GM21528 (cell line): Measurements from ENCODE around the gene HS6ST2.
A peak's percentile ranks its signal among the peaks of the same experiment; 100 is the strongest.

Experiments
- ATAC-seq: cut with Tn5 transposase; IDR thresholded peaks from one replicate; pipeline ENCODE4 v1.9.1; 2021; ENCODE audit warnings: mild to moderate bottlenecking, moderate library complexity; ENCODE audit not compliant: unreplicated experiment, low FRiP score

The HS6ST2 gene

DNA sequence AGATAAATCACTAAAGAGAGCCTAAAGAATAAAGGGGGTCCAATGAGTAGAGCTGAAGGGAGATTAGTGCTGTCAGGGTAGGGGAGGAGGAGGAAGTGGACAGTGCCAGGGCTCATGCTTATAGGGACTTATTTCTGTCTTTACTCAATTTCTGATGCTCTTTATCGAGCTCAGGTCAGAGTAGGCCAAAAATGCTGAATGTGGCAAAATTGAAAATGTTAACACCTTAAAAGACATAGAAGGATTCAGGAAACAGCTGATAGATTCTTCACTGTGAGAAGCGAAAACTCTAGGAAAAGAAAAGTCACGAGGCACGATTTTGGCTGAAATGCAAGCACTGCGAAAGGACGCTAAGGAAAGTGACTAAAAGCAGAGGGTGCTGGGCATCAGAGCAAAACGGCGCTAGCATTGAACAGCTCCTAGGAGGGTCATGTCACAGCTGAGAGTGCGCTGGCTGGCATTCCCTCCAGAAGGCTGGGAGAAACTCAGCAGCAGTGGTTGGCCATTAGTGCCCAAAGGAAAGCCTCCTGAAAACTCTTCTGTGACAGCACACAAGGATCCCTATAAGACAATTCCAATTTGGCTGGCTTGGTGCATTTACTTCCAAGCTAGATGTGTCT is 150.9 kb downstream of the HS6ST2 start:
- no peak for ATAC-seq

DNA sequence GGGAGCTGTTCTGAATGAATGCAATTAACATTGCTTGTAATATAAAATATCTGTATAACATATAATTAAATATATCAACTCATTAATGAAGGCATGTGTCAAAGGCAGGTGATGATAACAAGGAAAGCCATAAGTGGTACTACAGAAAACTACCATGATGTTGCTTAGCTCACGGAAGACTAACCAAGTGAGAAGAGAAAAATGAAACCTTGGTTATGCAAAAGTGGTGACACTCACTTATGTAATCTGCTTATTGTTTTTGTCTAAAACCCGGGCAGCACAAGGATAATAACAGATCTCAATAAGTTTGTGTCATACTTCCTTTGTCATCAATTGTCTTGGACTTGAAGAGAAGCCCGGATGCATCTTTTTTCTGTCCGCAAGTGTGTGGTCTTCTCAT is 156.4 kb downstream of the HS6ST2 start:
- ATAC-seq: no peak

DNA sequence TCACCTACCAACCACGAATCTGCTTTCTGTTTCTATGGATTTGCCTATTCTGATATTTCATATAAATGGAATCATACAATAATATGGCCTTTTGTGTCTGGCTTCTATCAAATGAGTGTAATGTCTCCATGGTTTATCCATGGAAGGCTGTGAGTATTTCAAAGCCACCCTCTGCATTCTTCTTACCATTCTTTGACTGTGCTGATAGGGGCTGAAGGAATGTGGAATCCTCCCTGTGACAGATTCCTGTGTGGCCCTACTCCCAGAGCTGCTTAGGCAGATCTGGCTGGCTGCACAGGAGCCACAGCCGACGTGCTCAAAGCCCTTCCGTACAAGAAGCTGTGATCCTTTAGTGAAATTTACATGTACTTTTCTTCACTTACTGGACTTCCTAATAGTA is 163.2 kb downstream of the HS6ST2 start:
- no peak for ATAC-seq

DNA sequence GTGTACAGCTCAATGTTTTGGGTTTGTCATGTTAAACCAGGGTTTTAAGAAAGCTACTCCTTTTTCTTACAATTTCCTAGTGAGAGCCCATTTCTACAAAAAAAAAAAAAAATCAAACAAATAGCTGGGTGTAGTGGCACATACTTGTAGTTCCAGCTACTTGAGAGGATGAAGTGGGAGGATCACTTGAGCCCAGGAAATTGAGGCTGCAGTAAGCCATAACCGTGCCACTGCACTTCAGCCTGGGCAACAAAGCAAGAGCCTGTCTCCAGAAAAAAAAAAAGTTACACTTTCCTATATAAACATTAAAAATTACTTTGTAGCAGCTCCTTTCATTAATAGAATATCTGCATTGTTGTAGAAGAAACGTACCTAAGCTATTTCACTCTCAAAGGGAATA is 166.7 kb downstream of the HS6ST2 start:
- ATAC-seq: no peak

DNA sequence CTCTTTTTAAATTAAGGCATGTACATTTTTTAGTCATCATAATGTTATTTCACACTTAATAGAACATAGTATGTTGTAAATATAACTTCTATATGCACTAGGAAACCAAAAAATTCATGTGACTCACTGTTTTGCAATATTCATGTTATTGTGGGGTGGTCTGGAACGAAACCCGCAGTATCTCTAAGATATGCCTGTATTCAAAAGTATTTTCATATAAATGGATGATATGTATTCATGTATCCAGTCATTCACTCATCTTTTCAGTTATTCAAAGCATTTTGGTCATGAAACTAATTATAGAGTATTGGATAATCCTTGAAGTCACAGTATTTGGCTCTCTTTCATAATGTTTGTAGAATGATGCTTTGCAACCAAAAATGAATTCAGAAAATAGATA is 168.1 kb downstream of the HS6ST2 start:
- ATAC-seq: no peak

DNA sequence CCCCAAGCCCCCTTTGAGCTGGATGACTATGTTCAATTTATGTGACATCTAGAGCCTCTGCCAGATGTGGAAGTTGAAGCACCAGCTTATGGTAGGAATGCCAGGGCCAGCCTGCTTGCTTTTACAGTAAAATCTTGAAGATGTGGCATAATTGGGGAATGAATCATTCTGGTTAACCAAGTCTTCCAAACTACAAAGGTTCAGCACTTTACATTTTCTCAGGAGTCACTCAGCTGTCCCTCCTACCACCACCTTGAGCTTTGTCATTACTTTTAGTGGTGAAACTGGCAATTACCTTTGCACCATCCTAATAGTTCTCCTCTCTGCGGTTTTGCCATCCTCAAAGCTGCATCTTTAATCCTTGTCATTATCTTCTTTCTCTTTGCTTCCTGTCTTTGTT is 172.2 kb downstream of the HS6ST2 start:
- ATAC-seq: no peak

DNA sequence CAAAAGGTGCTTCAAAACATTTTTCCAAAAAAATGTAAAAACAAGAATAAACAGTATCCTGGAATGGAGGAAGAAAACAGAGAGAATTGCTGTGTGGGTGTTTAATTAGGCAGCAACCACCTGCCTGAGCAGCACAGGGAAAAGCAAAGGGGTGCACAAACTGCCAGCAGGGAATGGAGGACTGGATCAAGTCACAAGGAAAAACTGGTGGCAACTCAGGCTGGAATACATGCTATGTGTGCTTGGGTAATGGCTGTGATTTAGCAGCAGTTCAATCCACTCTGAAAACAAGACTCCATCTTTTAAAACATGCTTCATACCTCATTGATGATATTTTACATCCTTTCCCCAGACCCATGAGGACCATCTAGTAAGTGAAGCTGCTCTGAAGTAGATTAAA is 179.5 kb downstream of the HS6ST2 start:
- no peak for ATAC-seq

DNA sequence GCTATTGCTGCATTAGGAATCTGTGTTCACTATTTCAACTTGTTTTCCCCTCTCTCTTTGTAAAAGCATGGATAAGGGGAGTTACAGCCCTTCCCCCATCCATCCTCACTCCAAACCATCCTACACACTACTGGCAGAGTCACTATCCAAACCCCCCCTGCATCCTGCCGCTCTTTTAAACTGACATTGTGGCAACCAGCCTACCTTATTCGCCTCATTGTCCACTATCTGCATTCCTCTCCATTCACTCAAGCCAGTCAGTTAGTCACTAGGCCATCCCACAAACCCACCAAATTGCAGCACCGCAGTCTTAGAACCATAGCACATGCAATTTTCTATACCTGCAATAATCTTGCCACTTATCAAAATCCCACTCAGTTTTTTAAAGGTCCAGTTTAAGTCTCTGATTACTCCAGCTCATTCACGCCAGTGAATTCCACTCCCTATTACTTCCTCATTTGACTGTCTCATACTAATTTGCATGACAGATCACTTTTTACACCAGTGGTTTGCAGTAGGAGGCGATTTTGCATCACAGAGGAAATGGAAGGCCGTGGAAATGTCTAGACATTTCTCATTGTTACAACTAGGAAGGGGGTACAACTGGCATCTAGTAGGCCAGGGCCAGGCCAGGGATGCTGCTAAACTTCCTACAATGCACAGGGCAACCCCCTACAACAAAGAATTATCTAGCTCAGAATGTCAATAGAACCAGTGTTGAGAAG is 181.8 kb downstream of the HS6ST2 start:
- peak; percentile 50 for ATAC-seq

DNA sequence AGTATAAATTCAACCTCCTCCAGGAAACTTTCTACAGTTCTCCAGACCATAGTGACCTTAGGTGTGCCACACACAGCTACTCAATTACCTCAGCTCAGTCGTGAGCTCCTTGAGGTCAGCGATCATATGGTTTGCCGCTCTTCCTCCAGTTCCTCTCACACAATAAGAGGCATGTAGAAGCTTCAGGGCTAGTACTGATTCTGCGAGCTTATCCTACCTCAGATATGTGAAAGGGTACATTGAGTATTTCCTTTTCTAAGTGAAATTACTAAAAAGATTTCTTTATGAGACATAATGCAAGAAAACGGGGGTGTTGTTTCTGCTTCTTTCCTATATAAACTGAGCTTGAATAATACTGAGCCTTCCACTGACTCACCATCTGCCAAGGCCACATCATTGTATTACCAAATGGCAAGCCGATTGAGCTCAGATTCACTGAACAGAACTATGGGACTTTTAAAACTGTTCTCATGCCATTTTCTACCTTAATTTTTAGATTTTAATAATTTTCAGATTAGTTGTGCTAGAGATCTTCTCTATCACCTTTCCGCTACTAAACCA is 183.1 kb downstream of the HS6ST2 start:
- no peak for ATAC-seq

DNA sequence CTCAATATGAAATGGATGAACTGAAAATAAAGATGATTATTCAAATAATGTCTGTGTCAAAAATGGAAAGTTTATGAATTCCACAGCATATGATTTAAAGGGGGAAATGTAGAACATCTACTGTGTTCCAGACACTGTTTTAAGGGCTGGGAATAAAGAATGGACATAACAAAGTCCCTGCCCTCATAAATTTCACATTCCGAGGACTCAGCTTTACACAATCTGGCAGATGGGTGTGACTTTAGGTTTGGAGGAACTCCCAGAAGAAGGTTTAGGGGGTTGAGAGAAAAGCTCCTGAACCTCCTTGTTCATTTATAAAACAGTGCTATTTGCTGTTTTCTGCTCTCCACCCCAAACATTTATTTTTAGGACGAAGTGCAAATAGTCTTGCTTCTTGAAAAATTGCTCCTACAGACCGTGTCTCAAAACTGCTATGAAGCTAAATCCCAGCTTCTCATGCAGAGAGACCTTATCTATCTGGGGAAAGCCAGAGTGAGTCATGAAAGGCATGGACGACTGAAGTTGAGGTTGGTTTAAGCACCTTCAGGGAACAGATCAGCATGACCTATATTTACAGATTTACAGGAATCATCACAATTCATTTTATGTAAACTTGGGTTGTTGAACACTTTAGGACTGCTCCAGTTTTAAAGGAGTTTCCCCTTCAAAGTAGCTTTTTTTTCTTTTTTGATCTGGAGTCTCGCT is 184.3 kb downstream of the HS6ST2 start:
- no peak for ATAC-seq

DNA sequence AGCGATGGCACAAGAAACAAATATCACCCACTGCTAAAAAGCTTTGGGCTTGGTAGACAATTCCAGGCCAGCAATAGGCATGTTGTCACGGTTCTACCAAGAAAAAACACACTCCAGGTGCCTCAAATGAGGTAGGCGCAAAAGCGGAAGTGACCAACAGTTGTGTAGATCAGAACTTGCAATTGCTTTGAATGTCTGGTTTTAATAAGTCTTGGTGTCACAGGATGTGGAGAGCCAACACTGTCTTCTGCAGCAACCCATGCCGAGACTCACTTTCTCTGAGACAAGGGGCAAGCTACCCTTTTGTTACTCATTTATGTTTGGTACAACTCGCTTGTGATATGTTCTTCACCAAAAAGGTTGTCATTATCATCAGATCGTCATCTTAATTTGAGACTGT is 188.8 kb downstream of the HS6ST2 start:
- no peak for ATAC-seq

DNA sequence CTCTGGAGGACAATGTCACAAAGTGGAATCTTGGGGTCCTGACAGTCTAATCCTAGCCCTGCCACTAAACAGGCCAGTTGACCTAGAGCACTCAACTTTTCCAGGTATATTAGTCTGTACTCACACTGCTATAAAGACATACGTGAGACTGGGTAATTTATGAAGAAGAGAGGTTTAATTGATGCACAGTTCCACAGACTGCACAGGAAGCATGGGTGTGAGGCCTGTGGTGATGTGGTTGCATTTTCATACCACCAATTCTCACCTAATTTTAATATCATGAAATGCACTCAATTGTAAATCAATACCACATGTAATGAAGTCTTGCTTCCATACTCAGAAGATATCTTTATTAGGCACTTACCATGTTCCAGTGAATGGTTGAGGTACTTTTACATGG is 192.0 kb downstream of the HS6ST2 start:
- ATAC-seq: no peak

DNA sequence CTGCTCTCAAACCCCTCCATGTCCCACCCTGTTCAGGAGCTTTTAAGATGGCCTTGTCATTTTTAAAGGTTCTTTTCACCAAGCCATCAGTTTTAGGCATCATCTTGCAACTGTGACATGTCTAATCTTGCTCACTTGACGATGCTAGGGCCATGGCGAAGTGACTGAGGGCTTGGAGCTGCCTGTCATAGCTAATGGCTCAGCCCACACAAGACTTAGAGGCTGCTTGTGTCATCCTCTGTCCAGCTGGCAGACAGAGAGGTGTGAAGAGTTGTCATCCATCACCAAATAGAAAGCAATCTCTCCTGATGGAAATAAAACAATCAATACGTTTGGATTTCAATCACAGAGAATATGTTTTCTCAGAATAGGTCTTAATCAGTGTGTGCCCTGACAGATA is 194.9 kb downstream of the HS6ST2 start:
- ATAC-seq: no peak

DNA sequence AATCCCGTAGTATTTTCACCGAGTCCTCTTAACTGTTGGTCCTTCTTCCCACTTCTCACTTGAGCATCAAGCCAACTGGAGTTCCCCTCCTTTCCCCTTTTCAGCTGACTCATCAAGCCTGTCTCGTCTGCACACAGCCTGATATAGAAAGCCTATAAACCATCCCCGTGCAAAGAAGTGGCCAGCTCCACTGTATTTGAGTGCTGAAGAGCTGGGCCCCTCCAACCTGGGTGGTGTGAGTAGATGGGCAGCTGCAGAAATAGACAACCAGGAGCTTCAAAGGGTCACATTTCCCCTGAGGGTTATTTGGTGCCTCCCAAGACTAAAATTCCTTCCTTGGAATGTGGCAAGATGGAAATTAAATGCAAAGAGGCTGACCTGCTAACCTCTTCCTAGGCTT is 199.7 kb downstream of the HS6ST2 start:
- ATAC-seq: no peak

DNA sequence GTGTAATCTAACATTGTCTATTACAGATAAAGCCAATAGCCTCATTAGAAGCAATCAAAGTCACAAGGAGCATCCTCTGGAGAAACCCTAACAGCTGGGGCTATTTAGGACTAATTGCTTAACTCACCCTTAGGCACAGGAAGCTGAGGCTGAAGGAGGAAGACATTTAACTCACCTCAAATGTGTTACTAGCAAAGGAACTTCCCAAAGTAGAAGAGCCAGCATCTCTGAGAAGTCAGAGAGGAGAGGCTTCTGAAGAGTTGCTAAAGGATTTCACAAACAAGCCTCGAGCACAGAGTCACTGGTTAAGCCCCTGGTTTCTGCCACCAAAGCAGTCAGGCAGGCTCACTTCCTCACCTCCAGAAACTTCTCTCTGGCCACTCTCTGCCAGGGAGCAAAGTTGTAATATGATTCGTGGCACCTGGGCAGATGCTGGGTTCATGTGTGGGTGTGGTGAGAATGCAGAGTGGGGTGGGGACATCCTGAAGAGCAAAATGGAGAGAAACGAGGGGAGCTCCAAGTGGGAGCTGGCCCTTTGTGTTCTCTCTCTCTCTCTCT is 201.3 kb downstream of the HS6ST2 start:
- ATAC-seq: no peak

DNA sequence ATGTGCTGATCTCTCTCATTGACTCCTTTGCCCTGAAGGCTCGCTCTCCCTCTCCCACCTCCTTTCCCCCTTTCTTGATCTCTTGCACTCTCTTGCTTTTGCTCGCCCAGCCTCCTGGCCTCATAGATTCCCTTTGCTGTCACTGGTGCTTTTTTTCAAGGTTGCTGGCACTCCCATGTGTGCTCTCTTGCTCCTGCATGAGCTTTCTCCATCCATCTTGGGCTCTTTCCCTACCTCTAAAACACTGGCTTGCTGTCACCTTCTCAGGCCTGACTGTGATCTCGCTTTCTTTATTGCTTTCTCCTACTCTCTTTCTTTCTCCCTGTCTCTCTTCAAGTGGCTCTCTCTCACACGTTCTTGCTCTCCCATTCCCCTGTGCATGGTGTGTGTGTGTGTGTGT is 202.0 kb downstream of the HS6ST2 start:
- no peak for ATAC-seq

DNA sequence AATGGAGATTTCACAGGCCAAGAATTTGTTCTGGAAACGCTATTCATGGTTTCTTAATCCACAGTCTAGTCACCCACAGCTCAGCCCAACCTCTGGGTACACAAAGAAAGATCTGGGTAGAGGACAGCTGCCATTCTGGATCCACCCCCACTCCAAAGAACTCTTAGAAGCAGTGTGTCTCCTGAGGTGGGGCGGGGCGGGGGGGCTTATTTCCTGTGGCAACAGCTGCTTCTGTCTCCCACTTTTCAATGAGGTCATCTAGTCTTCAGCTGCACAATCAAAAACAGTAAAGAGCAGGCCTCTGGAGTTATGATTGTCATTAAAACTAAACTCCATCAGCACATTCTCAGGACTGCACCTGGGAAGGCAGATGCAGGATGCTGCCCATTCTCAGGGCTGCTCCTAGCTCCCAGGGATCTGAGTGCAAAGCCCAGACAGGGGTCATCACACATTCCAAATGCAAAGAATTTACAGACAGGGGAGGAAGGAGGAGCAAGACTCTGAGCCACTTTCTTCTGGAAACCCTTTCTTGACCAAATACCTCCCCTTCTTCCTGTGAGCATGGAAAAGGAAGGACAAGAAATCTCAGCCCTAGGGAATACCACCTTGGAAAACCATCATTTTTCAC is 207.3 kb downstream of the HS6ST2 start:
- no peak for ATAC-seq

DNA sequence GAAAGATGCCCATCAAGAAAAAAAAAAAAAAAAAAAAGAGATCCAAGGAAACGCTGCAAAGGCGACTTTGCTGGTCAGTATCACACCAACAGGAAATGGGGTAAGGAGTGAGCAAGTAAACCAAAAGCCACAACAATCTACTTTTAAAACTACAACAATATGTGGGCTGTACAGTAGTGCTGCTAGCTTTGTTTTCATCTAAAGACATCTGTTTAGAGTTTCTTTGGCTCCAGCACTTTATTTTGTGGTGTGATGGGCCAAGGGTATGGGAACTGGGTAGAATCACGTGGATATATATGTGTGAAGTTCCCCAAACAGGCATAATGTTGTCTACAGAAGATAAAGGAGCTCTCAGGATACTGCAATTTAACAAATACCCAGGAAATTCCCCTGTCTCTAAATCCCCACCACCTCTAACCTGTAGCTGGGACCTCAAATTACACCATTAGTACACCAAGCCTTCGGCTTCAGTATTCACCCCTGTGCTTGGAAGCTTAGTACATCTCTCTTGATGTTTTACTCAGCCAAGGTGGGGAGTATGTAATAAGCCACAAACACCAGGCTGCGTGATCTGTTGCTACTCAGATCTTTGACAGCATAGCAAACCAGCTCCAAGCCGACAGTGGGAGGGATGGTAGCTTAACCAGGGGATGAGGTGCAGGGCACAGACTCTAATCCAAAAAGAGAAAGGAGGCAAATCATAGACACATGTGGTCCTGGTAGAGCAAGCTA is 207.9 kb downstream of the HS6ST2 start:
- ATAC-seq: no peak

DNA sequence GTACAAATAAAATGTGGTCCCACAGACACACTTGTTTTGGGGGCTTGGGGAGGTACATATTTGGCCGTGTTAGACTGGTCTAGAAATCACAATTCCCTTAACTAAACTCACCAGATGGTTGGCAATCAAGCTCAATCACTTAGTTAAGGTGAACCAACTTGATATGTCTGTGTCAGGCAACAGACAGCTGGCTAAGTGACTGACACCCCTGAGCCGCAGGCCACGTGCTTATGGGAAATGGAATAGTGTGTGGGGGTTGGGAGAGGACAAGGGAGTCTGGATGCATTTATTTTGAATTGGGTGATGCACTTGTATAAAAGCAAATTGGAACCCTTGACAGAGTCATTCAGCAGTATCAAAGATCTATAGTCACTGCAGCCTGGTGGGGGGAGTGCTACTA is 209.0 kb downstream of the HS6ST2 start:
- ATAC-seq: no peak

DNA sequence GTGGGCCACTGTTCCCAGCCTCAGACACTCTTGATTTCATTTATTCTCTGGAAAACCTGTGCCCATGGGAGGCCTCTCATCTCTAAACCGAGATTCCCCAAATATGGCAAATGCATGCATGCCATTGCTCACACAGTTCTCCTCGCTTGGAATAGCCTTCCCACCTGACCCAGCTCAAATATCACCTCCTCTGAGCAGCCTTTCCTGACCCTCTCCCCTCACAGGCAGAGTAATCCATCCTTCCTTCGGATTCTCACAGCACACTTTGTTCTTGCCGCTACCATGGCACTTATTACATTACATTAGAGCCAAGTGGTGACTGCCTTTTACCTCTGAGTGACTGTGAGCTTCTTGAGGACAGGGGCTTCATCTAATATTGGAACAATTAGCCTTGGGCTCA is 209.5 kb downstream of the HS6ST2 start:
- ATAC-seq: no peak
